ENCODE measurements around the gene SEMA3B.

DNA sequence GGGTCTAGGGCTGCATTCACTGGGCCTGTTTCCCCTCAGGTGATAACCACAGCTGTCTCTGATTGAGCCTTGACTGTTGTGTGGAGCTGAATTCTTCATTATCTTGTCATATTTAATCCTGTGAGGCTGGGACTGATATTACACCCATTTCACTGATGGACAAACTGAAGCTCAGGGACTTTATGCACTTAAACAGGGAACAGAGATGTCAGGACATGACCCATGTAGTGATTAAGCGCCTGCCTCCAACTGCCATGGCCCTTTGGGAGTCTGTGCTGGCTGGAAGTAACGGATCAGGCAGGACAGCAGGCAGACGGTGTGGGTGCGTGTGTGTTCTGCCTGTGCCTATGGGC is 25.4 kb upstream of the SEMA3B start:
- TF ChIP-seq CTCF (IDR thresholded peaks at IDR 0.05), result no peak
- TF ChIP-seq POLR2A (IDR thresholded peaks at IDR 0.05), result no peak
